HUDEP-2 (cell line): Measurements from ENCODE around the gene NUDT2.
"Not testable (repeated sequence)": the region's sequence is repeated elsewhere in the genome, so short reads cannot be mapped to it uniquely, and the experiment has no call there.

Experiments used
- DNase-seq, 76 experiments: peaks; one replicate each; lab custom pipeline; 2025; ENCODE audit not compliant: unreplicated experiment in 76 of 76; lab: John Stamatoyannopoulos, UW

NUDT2 gene

DNA sequence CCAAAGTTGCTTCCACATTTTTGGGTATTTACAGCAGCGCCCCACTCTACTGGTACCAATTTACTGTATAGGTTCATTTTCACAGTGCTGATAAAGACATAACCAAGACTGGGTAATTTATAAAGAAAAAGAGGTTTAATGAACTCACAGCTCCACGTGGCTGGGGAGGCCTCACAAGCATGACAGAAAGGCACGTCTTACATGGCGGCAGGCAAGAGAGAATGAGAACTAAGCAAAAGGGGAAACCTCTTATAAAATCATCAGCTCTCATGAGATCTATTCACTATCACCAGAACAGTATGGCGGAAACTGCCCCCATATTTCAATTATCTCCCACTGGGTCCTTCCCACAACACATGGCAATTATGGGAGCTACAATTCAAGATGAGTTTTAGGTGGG lies 39.4 kb downstream of the NUDT2 start:
- not testable (repeated sequence) for DNase-seq

DNA sequence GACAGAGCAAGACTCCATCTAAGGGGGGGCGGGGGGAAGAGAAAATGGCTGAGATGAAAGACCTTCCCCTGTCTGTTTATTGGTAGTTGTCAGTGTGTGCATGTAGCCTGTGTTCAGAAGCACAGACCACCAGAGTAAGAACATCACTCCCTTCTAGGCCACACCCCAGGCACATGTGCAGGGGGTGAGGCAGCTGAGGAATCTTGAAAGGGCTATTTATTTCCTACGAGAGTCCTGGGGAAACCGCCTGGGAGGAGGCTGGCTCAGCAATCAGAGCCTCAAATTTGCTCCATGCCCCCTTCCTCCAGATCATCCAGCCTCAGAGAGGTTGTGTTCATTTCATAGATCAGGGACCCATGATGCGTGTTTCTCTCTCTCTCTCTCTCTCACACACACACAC lies 40.3 kb downstream of the NUDT2 start:
- DNase-seq: no peak

DNA sequence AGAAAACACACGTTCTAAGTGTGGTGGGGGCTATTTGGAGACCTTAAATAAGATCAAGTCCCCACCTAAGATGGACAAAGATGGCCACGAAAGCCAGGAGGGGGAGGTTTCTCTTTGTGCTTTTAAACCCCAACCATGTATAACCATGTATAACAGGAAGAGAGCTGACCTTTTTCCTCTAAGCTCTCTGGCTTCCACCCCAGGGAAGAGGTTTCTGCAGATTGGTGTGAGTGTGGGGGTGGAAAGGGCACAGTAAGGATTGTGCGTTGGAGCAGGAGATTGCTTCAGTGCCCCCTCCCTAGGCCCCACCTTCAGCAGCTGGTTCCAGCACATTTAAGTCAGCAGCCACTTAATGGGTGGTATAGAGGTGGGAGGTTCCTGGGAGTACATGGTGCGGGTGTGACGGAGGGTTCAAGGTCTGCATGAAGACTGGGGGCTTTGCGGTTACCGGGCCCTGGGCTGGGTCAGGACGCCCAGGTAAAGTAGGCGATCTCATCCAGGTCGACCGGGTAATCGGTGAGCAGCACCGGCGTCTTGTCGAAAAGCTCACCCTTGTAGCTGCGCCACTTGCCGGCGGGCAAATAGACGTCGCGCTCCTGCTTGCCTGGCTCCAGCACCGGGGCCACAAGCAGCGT lies 41.1 kb downstream of the NUDT2 start:
- DNase-seq: no peak

DNA sequence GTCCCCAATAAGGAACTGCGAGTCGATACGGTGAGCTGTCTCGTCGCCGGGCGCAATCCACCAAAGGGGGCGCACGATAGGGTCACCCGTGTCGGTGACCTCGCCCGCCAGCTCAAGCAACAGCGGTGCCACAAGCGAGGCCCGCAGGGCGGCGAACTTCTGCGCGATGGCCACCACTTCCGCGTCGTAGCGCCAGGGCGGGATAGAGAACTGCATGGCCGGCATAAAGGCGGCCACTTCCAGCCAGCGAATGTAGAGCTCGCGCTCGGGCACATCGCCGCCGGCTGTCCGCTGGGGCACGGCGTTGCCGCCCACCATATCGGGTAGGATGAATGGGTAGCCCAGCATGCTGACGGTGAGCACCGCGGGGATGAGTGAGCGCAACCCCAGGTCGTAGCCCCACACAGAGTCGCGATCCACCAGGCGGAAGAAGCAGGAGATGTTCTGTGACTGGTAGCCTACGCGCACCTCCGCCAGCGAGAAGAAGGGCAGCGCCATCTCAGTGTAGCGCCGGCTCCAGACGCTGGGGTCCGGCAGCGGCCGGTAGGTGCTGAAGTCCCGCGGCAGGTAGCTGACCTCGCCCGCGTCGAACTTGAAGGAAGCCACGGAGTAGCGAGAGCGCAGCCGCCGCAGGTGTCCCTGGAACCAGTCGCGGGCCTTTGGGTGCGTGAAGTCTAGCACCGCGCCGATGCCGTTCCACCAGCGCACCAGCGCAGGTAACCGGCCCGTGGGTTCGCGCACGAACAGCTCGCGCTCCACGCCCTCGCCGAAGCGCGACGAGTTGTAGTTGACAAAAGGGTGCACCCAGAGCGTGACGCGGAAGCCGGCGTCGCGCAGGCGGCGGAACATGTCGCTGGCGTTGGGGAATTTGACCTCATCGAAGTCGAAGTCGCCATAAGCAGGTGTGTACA lies 41.9 kb downstream of the NUDT2 start:
- no peak for DNase-seq

DNA sequence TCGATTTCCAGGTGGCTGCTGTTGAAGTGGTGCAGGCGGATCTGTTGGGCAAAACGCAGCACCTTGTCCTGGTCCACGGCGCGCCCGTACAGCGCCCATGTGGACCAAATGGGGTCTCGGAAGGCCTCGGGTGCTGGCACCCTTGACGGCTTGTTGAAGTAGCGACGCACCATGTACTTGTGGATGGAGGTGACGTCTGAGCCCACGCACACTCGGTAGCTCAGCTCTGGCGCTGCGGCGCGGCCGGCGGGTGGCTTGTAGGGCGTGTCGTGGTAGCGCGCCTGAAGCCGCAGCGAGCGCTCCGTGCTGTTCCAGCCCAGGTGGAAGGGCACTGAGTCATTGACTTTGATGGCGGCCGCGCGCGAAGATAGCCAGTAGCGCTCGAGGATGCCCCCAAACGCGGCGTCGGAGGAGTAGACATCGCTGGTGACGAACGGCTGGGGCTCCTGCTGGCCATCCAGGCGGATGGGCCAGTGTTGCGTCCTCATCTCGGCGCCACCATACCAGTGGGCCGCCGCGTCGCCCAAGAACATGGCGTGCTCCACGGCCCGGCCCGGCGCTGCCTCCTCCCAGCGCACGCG lies 42.6 kb downstream of the NUDT2 start:
- DNase-seq: no peak

DNA sequence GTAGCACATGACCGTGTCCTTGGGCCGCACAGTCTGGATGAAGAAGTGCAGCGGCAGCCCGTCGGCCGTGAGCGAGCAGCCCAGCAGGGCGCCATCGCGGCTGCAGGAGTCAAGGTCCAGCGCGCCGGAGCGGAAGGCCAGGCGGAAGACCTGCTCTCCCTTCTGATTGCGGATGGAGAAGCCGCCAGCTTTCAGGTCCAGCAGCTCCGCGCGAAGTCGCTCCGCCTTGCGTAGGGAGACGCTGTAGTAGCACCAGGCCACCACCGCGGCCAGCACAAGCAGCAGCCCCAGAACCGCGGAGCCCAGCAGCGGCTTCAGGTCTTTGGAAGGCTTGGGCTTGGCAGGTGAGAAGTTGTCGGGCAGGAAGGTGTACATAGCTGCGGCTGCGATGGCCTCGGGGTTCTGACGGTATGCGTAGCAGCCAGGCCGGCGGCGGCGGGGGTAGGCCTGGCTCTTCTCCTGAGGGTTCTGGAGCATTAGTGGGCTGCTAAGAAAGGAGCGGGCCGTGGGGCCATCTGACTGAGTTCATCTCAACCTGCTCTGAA lies 43.2 kb downstream of the NUDT2 start:
- DNase-seq: no peak

DNA sequence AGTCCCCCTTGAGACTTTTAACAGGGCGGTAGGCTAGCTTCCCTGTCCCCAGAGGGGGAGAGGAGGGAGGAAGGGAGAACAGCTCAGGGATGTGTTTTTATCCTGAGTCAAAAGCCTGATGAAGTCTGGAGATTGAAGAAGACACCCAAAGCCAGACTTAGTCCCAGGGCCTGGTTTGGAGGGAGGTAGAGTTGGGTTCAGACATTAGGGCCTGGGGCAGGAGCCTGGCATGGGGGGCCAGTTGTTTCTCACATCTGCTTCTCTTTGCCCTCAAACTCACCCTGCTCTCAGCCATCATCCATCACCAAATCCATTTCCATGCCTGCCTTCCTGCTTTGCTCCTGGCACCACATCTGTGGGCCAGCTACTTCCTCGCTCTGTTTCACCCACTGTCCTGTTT lies 44.4 kb downstream of the NUDT2 start:
- DNase-seq: no peak

DNA sequence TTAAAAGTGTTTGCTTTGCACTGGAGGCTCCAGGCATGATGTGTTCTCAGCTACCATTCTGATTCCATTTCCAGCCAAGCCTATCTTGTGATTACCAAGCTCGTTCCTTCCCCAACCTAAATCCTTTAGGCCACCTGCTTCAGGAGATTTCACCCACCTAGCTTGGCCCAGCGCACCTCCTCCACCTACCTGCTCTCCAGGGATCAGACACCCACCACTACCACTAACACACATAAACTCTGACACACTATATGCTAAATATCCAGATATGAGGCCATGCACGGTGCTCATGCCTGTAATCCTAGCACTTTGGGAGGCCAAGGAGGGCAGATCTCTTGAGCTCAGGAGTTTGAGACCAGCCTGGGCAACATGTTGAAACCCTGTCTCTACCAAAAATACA lies 45.0 kb downstream of the NUDT2 start:
- DNase-seq: no peak

DNA sequence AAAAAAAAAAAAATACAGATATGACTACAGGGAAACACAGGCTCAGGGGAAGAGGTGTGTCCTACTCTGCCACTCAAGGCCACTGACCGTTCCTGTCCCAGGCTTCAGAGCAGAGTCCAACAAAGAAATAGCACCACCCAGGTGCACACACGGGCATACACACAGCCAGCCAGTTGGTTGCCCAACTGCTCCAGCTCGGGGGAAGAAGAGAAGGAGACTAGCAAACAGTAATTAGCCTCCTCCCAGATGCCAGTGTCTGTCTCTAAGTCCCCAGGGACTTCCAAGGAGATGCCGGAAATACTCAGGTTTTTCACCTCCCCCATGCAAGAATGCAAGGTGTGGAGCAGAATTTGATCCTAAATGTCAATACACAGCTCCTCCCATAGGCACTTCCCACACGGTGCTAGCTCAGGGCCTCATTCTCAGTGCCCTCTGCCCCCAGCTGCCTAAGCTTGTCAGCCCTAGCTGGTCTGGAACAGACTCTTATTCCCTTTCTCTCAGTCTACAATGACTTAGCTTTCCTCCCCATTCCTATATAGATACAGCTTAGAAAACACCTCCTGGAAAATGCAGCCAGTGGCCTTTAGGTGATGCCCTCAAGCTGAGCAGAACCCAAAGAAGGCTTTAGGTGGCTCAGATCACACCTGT lies 45.7 kb downstream of the NUDT2 start:
- DNase-seq: no peak

DNA sequence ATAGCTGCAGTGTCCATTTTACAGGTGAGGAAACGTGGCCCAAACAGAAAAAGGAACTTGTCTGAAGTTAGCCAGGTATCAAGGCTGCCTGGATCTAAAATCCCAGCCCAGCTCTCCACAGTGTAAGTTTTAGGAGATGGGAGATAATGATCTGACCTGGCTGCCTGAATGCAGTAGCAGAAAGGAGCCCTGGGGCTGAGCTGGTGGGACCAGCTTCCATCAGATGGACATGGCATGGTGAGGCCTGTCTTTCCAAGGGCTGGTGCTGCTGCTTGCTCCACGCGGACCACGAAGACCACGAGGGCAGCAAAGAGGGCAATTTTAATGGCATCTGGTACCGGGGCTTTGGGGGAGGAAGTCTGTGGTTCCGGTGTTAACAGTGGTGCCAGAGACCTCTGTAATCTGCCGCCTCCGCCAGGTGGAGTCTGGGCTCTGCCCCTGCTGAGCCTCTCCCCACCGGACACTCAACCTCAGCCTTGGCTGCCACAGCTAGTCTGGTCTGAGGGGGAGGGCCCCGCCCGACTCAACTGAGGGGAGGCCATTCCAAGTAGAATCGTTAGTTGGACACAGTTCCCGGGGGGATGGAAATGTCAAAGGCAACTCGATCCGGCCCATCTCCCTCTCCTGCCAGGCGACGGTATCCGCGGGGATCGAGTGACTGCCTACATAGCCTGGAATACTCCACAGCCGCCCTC lies 46.7 kb downstream of the NUDT2 start:
- peak in 20 of 76 experiments; percentile 4 to 30 (median 16) for DNase-seq

DNA sequence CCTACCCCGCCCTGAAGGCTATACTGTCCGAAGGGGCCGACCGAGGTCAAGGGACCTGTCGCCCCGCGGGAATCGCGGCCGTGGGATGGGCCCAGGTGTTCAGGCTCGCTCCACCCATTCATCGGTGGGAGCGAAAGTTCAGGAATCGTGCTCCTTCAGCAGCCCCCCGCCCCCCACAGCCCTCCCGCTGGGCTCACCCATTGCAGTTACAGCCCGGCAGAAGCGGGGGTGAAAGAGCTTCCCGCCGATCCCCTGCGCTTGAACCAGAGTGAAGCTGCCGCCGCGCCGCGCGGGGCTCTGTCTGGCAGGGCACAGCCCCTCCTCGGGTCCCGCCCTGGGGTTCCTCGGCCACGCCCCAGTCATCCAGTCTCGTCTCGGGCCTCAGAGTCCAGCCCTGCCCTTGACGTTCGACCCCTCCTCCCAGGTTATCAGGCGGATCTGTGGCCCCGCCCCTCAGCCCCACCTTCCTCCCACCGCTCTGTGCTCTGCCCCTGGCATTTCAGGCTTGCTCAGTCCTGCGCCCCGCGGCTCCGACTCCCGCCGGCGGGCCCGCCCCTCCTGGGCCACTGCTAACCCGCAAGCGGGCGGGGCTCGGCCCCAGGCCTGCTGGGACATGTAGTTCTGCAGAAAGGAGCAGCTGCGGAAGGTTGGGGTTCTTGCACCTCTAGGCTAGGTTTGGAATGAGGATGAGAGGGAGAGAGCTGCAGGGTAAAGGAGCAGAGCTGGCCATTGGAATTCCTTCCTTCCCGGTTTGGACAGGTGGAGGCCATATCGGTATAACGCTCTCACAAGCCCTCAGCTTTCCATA lies 47.4 kb downstream of the NUDT2 start, which contains the start of gene MYORG:
MYORG (minus strand) TSS at position 303 of the 808 bp plus-strand sequence. CDS start 3,955 bp downstream, outside the sequence.
- peak in 75 of 76 experiments; percentile 8 to 96 (median 91) for DNase-seq

DNA sequence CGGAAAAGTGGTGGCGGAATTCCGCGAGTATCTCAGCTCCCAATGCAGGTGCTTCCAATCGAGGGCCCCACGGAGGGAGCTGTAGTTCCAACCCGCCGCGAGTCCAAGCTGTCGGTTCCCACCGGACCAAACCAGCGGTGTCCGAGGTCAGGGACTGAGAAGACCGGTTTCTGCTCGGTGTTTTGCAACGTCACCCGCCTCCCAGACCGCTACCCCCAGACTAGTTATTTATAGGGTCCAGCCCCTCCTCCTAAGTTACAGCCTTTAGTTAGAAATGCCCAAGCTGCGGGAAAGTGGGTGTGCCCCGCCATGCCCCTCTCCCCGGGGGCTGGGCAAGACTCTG lies 48.0 kb downstream of the NUDT2 start:
- DNase-seq: no peak

DNA sequence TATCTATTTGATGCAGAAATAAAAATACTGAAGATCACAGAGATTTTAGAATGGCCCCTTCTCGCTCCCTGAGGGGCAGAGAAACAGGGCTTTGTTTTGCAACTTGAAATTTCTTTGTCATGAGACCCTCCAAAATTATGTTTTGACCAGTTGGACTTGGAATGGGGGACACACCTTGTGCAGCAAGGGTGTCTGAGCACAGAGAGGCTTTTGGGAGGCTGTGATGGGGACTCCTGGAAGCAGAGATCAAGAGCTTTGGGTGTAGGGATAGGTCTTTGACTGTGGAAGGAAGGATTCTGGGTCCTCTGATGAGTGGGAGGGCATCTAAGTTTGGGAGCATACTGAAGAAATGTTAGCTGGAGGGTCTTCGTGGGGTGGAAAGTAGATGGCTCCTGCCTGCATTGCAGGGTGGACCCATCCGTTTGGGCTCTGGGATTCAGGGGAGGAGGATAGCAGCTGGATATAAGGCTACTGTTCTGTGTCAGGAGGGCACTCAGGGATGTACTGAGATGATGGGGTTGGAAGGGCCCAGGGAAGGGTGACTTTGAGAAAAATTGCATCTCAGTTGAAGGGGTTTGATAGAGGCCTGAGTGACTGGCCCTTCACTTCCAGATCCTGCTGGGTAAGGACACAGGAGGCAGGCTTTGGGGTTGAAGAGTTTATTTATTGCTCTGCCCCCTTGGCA lies 49.1 kb downstream of the NUDT2 start:
- no peak for DNase-seq

DNA sequence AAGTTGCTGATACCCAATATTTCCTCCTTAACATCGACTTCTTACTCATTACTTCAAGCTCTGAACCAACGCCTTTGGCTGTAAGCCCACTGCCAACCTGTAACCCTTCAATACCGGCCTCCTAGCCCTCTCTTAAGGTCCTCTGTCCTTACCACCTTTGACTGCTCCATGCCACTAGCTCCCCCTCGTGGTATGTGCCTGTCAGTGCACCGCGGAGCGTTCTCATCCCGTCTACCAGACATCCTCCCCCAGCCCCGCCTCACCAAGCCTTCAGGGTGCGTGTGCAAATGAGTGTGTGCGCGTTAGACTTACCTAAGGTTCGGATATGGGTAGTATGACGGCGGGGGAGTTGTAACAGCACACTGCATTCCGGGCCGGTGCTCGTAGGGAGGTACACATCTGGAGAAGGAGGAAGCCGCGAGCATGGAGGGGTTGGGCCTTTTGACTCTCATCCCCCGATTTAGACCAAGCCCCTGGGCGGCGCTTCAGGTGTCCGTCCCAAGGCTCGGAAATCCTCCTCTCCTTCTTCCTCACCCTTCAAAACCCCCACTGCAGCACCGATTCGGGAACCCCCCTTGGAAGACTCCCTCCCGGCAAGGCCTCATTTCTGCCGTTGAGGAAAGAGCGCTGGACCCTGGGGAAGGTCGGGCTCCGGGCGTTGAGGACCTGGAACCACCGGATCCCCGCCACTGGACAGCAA lies 50.1 kb downstream of the NUDT2 start:
- DNase-seq: peak in 73 of 76 experiments; percentile 16 to 89 (median 72)

DNA sequence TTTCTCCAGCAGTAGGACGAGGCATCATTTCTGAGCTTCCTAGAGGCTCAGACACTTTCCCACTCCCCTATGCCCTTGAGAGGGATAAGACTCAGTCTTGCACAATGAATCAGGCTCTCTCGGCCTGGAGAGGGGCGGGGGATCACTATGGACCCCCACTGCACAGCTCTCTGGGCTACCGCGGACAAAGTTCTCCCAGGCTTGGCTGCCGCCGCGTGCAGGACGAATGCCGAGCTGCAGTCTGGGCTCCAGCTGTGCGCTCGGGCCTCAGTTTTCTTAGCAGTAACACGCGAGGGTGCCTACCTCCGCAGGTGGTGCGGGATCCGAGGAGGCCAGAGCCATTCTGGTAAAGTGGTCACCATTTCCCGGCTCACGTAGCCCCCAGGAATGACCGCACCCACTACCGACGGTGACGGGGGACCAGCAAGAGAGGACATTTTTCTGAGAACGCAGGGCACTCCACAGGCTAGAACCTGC lies 50.7 kb downstream of the NUDT2 start:
- DNase-seq: no peak

DNA sequence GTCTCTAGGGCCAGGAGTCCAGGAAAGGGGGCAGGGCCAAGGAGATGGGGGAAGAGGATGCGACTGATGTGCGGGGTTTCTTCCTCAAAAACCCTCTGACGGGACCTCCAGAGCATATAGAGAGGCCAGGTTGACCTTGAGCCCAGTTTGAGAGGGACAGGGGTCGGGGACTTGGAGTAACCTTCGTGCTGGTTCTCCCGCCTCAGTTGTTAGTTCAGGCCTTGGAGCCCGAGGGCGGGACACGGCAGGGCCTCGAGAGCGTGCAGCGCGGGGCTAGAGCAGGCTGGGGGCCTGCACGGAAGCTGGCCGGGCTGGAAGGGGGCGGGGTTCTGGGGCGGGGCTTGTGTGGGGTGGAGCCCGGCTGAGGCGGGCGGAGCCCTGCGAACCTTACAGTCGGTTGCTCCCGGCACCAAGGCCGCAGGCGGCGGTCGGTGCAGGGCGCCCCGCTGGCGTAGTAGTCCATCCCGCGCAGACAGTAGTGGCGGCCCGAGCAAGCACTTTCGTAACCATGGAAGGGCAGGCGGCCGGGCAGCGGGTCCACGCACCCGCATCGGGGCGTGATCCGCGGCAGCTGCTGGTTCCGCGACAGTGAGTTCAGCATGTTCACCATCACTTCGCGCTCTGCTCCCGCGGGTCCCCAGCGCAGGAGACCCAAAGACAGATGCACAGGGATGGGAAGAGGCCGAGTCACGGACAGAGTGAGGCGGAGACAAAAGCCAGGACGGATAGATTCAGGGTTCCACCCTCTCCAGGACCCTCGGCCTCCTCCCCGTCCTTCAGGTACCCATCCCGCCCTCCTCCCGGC lies 51.3 kb downstream of the NUDT2 start:
- peak in 65 of 76 experiments; percentile 11 to 78 (median 53) for DNase-seq

DNA sequence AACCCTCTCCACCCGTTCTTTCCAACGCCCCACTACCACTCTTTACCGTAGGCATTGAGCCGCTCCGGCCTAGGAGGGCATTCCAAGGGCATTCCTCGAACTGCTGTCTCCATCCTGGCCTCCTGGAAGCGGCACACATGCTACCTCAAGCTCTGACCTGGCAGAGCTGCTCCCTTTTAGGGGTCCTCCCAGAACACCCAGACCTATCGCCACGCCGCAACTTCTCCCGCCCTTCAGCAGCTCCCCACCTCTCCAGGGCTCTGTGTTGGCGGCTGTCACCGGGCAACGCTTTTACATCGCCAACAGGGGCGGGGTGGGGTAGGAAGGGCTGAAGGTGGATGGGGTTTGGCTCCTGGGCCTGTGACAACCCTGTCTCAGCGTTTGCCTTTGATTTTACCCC lies 52.0 kb downstream of the NUDT2 start:
- peak in 4 of 76 experiments; percentile 6 to 16 (median 8) for DNase-seq
